Subcutaneous abdominal adipose tissue (tissue), 5 donors: ENCODE results near the gene PDS5B.
"Not testable (repeated sequence)": the region's sequence is repeated elsewhere in the genome, so short reads cannot be mapped to it uniquely, and the experiment has no call there.

Experiments used
- H3K27ac ChIP-seq: one replicate; pipeline ENCODE4 v1.7.0; 2013; ENCODE audit warnings: low read depth, mild to moderate bottlenecking, inconsistent platforms, low read length, moderate library complexity
- H3K27me3 ChIP-seq, 5 donors: one replicate each; pipeline ENCODE4 v1.7.0; 2013; ENCODE audit warnings: low read length in 5 of 5, inconsistent platforms in 1 of 5; ENCODE audit not compliant: control insufficient read depth in 5 of 5, insufficient read depth in 4 of 5
- H3K36me3 ChIP-seq, 5 donors: one replicate each; pipeline ENCODE4 v1.7.0; 2013; ENCODE audit warnings: low read length in 5 of 5; ENCODE audit not compliant: control insufficient read depth in 5 of 5, insufficient read depth in 5 of 5
- H3K4me1 ChIP-seq, 5 donors: one replicate each; pipeline ENCODE4 v1.7.0; 2013; ENCODE audit warnings: low read length in 5 of 5, mild to moderate bottlenecking in 3 of 5, moderate library complexity in 1 of 5; ENCODE audit not compliant: control insufficient read depth in 5 of 5, insufficient read depth in 5 of 5
- H3K4me3 ChIP-seq, 5 donors: one replicate each; pipeline ENCODE4 v1.7.0; 2013; ENCODE audit warnings: low read length in 5 of 5, low read depth in 1 of 5
- H3K9ac ChIP-seq, 5 donors: one replicate each; pipeline ENCODE4 v1.7.0; 2013; ENCODE audit warnings: low read length in 5 of 5, mild to moderate bottlenecking in 4 of 5, moderate library complexity in 3 of 5
- H3K9me3 ChIP-seq, 5 donors: one replicate each; pipeline ENCODE4 v1.7.0; 2013; ENCODE audit warnings: low read length in 5 of 5; ENCODE audit not compliant: control insufficient read depth in 5 of 5
- donor health status: healthy.
- donor health status: healthy.
- donor health status: healthy.
- donor health status: healthy.
- donor health status: healthy.

The PDS5B gene

DNA sequence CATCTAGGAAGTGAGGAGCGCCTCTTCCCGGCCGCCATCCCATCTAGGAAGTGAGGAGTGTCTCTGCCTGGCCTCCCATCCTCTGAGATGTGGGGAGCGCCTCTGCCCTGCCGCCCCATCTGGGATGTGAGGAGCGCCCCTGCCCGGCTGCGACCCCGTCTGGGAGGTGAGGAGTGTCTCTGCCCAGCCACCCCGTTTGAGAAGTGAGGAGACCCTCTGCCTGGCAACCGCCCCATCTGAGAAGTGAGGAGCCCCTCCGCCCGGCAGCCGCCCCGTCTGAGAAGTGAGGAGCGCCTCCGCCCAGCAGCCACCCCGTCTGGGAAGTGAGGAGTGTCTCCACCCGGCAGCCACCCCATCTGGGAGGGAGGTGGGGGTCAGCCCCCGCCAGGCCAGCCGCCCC is 129.9 kb downstream of the PDS5B start:
- peaks cover 8 to 19% (median 15%) of the 10 kb centered on the region in 5 donors for H3K36me3 ChIP-seq
- H3K9me3 ChIP-seq, H3K27ac ChIP-seq, H3K4me1 ChIP-seq, H3K9ac ChIP-seq, H3K27me3 ChIP-seq, H3K4me3 ChIP-seq: not testable (repeated sequence)

DNA sequence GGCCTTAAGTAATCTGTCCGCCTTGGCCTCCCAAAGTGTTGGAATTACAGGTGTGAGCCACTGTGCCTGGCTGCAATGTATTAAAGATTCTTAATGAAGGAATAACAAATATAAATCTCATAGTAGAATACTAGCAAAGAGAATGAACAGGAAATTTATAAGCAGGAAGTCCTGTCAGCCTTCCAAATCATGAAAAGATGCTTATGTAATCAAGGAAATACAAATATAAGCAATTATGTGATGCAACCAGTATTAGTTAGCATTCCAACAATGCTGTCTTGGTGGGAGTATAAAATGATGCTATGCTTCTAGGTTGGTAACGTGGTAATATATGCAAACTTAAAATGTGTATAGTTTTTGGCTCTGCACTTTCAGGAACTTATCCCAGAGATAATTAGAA is 133.8 kb downstream of the PDS5B start:
- Histone ChIP-seq H3K9me3 (peaks cover 0 to under 1% (median 0%) of the 10 kb centered on the region in 5 donors), H3K4me1 (peaks cover 0 to 5% (median 2%) of the 10 kb centered on the region in 5 donors), H3K27me3 (no peaks in the 10 kb centered on the region), H3K4me3 (no peak overlapping the region), H3K27ac (no peak overlapping the region), H3K36me3 (peaks cover 0 to 5% (median 0%) of the 10 kb centered on the region in 5 donors), H3K9ac (no peak overlapping the region)

DNA sequence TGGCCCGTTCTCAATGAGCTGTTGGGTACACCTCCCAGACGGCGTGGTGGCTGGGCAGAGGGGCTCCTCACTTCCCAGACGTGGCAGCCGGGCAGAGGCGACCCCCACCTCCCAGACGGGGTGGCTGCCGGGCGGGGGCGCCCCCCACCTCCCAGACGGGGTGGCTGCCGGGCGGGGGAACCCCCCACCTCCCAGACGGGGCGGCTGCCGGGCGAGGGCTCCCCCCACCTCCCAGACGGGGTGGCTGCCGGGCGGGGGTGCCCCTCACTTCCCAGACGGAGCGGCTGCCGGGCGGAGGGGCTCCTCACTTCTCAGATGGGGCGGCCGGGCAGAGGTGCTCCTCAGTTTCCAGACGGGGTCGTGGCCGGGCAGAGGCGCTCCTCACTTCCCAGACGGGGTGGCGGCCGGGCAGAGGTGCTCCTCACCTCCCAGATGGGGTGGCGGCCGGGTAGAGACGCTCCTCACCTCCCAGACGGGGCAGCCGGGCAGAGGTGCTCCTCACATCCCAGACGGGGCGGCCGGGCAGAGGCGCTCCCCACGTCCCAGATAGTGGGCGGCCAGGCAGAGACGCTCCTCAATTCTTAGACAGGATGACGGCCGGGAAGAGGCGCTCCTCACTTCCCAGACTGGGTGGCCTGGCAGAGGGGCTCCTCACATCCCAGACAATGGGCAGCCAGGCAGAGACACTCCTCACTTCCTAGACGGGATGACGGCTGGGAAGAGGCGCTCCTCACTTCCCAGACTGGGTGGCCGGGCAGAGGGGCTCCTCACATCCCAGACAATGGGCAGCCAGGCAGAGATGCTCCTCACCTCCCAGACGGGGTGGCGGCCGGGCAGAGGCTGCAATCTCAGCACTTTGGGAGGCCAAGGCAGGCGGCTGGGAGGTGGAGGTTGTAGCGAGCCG is 135.1 kb downstream of the PDS5B start:
- not testable (repeated sequence) for H3K4me1 ChIP-seq, H3K9me3 ChIP-seq, H3K27me3 ChIP-seq, H3K27ac ChIP-seq, H3K36me3 ChIP-seq, H3K4me3 ChIP-seq, H3K9ac ChIP-seq

DNA sequence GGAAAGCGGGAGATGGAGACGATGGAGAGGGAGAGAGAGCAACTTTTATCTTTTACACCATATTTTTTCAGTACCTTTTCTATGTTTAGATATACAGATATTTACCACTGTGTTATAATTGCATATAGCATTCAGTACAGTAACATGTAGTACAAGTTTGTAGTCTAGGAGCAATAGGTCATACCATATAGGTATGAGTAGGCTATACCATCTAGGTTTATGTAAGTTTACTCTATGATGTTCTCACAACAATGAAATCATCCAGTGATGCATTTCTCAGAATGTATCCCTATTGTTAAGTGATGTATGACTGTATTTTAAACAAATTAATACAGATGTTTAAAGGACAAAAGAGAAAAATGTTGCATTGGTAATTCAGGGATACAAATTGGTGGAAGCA is 136.1 kb downstream of the PDS5B start:
- Histone ChIP-seq H3K4me3 (no peak overlapping the region), H3K27me3 (no peaks in the 10 kb centered on the region), H3K9me3 (no peaks in the 10 kb centered on the region), H3K27ac (no peak overlapping the region), H3K9ac (no peak overlapping the region), H3K4me1 (peaks cover 0 to 9% (median 2%) of the 10 kb centered on the region in 5 donors), H3K36me3 (no peaks in the 10 kb centered on the region)

DNA sequence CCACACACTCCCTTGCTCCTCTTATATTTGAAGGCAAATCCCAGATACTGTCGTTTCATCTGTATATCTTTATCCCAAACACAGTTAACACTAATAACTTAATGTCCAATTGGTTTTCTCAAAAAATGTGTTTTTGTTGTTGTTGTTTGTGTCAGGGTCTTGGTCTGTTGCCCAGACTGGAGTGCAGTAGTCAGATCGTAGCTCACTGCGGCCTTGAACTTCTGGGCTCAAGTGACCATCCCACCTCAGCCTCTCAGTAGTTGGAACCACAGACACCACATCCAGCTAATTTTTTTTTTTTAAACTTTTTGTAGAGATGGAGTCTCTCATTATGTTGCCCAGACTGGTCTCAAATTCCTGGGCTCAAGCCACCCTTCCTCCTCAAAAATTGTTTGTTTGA is 137.7 kb downstream of the PDS5B start:
- no peak overlapping the region for H3K4me3 ChIP-seq
- no peak overlapping the region for H3K9ac ChIP-seq
- H3K27me3 ChIP-seq: no peaks in the 10 kb centered on the region
- H3K4me1 ChIP-seq: peaks cover 0 to 9% (median 2%) of the 10 kb centered on the region in 5 donors
- no peaks in the 10 kb centered on the region for H3K36me3 ChIP-seq
- H3K27ac ChIP-seq: no peak overlapping the region
- H3K9me3 ChIP-seq: no peaks in the 10 kb centered on the region

DNA sequence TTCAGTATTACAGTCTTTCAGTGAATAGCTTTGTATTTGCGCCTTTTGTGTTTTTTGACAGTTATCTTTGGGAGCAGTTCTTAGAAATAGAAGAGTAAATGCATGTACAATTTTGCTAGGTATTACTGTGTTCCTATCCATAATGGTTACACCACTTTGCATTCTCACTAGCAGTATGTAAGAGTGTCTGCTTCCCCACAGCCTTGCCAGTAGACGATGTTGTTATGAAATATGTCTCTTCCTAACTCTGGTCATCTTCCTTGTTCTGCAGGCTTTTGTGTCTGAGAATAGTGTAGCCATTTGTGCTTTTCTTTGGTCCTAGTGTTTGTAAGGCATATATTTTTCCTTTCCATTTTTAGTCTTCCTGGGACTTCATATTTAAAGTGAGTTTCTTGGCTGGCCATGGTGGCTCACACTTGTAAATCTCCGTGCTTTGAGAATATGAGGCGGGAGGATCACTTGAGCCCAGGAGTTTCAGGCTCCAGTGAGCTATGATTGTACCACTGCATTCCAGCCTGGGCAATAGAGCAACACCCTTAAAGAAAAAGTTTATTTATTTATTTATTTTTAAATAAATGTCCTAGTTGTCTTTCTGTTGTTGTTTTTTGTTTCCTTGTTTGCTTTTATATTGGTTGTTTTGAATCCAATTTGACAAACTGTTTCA is 140.3 kb downstream of the PDS5B start:
- Histone ChIP-seq H3K27ac (no peak overlapping the region), H3K9ac (no peak overlapping the region)

DNA sequence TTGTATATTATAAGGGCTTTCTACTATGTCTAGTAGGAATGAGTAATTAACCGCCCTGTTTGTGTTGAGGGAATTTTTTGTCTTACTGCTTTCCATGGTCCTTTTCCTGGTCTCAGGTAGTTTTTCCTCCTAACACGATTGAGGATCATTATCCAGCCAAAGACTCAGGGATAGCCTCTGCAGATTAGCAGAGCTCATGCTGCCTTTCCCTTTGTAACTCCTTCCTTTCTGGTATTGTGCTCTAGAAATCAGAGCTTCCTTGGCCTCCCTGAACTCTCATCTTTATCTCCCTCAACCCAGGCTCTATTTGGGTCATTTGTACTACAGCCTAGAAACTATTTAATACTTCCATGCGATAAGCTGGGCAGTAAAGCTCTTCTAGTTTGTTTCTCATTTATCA is 142.1 kb downstream of the PDS5B start:
- Histone ChIP-seq H3K4me1 (peaks cover 0 to 4% (median 0%) of the 10 kb centered on the region in 5 donors), H3K4me3 (no peak overlapping the region), H3K27ac (no peak overlapping the region), H3K36me3 (no peaks in the 10 kb centered on the region), H3K9me3 (no peaks in the 10 kb centered on the region), H3K27me3 (no peaks in the 10 kb centered on the region), H3K9ac (no peak overlapping the region)

More for the DNA sequence above, 140.3 kb downstream of the PDS5B start:
- Histone ChIP-seq H3K27me3 (no peaks in the 10 kb centered on the region), H3K36me3 (no peaks in the 10 kb centered on the region), H3K4me3 (no peak overlapping the region), H3K4me1 (peaks cover 0 to 3% (median 0%) of the 10 kb centered on the region in 5 donors), H3K9me3 (no peaks in the 10 kb centered on the region)

DNA sequence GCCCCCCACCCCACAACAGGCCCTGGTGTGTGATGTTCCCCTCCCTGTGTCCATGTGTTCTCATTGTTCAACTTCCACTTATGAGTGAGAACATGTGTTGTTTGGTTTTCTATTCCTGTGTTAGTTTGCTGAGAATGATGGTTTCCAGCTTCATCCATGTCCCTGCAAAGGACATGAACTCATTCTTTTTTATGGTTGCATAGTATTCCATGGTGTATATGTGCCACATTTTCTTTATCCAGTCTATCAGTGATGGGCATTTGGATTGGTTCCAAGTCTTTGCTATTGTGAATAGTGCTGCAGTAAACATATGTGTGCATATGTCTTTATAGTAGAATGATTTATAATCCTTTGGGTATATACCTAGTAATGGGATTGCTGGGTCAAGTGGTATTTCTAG is 142.8 kb downstream of the PDS5B start:
- not testable (repeated sequence) for H3K4me1 ChIP-seq, H3K9ac ChIP-seq, H3K9me3 ChIP-seq

DNA sequence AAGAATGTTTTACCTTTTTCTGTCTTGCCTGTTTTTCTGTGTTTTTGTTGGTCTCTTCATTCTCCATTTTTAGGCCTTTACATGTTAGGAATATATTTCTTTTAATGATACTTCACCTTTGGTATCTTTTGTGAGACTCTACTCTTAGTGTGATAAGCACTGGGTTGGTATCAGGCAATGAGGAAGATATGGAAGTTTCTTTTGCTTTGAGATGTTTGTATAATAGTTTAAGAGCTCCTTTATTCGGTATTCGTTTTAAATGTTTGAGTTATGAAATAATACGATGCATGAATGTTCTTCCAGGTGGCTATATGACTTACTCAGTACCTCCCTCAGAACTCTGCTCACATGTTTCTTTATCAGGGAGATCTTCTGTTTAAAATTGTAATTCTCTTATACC is 144.8 kb downstream of the PDS5B start:
- no peaks in the 10 kb centered on the region for H3K27me3 ChIP-seq
- no peak overlapping the region for H3K27ac ChIP-seq
- H3K36me3 ChIP-seq: no peaks in the 10 kb centered on the region
- H3K4me1 ChIP-seq: peaks cover 0 to 10% (median 0%) of the 10 kb centered on the region in 5 donors
- no peak overlapping the region for H3K4me3 ChIP-seq
- H3K9me3 ChIP-seq: no peaks in the 10 kb centered on the region
- no peak overlapping the region for H3K9ac ChIP-seq

More for the DNA sequence above, 142.8 kb downstream of the PDS5B start:
- not testable (repeated sequence) for H3K4me3 ChIP-seq, H3K36me3 ChIP-seq, H3K27me3 ChIP-seq, H3K27ac ChIP-seq

DNA sequence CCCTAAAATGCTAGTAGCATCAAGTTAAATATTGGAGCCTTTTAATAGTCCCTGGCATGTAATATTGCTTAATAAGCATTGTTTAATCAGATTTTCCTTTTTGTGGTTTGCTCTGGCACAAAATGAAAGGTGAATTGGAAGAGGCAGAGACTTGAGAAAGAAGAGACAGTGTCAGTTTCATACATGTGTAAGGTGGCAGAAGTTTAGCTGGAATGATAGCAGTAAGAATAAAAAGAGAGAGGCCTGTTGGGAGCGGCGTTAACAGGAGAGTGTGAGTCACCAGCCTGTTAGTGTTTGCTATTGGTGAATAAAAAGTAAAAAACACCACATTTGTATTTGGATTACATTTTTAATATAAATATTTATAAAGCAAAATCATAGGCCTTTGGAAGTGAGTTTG is 145.3 kb downstream of the PDS5B start:
- H3K4me3 ChIP-seq: no peak overlapping the region
- no peaks in the 10 kb centered on the region for H3K27me3 ChIP-seq
- no peak overlapping the region for H3K27ac ChIP-seq
- H3K36me3 ChIP-seq: no peaks in the 10 kb centered on the region
- no peak overlapping the region for H3K9ac ChIP-seq
- H3K9me3 ChIP-seq: no peaks in the 10 kb centered on the region
- peaks cover 0 to 14% (median 0%) of the 10 kb centered on the region in 5 donors for H3K4me1 ChIP-seq
